Measurements from ENCODE around the gene PLCH1.

The PLCH1 gene

DNA sequence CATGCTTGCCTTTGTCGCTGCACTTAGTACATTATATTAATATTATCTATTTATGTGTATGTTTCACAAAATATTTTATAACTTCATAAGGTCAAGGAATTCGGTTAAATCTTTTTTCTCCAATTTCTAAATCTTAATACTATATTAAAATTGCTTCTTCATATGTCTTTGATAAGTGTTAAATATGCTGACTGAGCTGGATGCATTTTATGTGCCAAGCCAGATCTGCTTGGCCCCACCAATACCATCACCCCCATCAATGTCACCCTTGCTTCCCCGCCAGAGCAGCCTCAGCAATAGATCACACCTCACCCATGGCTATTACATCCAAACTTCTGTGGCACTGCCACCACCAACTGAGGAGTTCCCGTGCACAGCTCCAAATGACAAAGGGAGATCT, 287.3 kb downstream of the PLCH1 start:
- no peak for DNase-seq (ENCODE audit: low read depth)

DNA sequence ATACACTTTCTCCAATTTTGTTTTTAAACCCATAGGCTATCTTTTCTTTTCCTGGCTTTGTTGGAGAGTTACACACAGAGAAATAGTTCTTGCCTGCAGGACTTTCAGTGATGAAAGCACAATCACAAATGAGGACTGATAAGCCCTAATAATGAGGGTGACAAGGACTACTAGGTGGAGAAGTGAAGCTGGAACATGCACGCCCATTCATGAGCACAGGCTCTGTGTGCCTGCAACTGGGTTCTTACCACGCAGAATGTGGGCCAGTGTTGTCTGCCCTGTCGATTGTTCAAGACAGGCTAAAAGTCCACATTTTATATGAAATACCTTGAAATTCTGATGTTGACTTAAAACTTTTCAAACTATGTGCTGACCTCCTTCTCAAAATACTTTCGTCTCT, 289.1 kb downstream of the PLCH1 start:
- DNase-seq (ENCODE audit: low read depth): no peak

DNA sequence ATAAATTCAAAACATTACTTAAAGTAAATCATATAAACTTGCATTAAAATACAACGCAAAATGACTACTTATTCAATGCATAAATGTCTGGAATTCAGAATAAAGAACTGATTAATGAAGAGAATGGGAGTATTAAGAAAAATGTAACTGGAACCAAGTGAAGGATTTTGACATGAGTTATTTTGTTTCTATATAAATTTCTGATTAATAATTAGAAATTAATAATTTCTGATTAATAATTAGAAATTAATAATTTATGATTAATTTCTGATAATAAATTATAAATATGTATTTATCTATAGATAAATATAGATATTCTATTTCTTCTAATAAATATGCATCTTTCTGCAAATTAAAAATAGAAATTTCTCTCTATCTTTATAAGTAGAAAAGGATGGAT, 291.4 kb downstream of the PLCH1 start:
- no peak for DNase-seq (ENCODE audit: low read depth)

DNA sequence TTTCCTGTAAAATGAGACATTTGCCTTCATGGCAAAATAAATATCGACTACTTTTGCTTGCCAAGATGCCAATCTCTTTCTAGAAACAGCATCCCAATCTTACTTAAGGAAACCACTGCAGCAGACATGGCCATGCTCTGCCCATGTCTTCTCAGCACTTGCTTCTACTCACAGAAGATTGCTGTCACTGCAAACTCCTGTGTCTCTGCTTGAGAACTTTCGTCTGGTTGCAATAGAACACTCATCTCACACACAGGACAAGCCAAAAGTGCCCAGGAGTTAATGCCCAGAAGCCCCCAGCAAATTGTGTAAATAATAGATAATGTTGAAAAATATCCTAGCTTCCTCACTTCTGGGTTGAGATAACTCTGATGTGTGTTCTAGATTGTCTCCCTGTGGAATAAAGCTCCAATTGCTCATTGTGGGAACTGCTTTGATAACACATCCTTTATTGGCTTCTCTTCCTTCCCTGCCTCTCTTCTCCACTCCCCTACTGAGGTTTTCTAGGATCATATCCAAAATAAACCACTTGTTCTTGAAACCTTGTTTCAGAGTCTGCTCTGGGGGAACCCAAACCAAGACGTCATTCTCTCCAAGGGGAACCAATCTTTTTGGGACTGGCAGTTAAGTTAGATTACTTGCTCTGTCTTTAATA, 295.1 kb downstream of the PLCH1 start:
- no peak for DNase-seq (ENCODE audit: low read depth)

DNA sequence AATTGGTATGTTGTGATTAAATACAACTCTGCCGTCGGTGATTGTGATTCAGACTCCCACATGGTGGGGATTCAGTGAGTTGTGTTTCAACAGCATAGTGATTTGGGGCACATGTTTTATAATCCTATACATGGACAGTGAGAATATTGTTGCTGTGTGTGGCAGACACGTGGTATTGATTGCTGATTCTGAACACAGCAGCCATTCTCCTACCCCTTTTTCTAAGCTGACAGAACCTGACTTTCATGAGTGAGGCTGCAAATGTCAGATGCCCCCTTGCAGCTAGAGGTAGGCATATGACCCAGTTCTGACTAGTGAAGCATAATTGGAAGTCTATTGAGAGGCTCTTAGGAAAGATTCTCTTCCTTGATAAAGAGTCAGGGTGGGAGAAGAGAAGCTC, 296.3 kb downstream of the PLCH1 start:
- no peak for DNase-seq (ENCODE audit: low read depth)

DNA sequence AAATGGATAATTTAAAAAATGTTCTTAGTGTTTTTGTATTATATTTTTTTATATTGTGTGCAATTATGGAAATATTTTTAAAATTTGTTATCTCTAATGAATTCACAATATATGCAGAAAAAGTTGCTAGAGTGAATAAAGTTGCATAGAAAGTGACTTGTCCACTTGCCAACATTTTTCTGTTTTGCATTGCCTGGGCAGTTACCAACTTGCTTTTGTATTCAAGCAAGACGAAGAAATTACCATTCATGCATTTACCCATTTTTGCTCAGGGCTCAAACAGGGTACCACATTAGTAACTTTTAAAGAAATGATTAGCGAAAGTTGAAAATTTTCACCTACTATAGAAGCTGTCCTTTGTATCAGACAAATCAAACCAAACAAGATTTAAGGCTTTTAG, 298.5 kb downstream of the PLCH1 start:
- DNase-seq (ENCODE audit: low read depth): no peak

DNA sequence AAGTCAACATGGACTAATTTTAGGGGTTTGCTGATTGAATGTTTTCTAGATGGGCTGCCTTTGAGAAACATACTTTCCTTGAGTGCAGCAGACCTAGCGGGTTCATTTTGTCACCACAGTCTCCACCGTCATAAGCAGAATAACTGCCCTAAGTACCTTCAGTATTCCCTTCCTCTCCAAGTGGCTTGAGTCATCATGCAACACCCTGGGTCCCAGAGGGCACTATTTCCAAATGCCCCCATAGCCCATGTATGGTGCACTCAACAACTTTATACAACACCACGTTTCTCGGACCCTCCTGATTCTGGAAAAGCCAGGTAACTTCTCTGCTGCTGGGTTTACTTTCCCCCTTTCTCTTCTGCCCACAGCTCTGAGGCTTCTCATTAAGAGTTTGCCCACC, 300.1 kb downstream of the PLCH1 start:
- no peak for DNase-seq (ENCODE audit: low read depth)

DNA sequence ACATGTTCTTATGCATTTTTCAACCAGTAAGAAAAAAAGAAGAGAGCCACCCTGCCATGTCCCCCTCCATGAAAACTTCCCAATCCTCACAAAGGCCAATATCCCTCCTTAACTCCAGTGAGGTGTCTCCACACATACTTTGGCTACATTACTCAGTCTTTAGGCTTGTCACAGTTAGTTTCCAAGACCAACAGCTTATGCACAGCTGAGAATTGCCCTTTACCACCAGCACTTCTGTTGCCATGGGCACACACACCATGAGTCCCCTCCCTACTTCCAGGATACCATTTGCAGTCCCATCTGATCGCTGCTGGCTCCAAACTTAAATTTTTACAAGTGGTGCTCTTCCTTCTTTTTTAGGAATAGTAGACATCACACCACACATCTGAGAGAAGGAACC, 301.1 kb downstream of the PLCH1 start:
- DNase-seq (ENCODE audit: low read depth): no peak

DNA sequence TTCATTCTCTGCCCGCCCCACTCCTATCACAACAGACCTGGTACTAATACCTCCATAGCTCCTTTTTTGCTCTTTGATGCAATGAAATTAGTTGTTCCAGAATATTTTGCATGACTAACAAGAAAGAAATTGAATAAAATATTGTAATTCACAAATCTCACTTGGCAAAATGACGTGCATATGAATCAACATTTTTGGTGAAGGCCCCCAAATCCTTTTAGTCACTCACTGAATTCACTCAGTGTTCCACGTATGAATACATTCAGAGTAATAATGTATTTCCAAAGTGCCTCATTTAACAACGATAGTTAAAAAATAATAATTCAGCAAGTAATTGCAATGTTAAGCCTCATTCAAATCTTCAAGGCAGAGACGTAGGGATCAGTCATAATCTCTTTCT, 302.8 kb downstream of the PLCH1 start:
- no peak for DNase-seq (ENCODE audit: low read depth)

DNA sequence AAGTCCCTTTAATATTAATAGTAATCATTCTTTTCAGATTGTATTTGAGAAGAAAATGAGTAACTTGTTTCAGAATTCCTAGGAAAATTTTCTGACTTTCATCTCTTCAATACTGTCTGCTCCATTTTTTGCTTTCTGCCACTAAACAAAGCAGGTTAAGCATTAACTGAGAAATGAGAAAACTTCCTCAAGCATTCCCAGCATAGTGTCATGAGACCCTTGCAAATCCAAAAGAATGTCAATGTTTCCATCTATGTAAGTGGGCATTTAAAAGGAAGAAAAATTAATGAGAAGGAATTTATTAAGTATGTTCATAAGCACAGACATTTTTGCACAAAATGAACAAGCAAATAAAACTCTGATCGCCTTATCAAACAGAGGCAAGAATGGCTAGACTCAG, 303.4 kb downstream of the PLCH1 start:
- DNase-seq (ENCODE audit: low read depth): no peak

DNA sequence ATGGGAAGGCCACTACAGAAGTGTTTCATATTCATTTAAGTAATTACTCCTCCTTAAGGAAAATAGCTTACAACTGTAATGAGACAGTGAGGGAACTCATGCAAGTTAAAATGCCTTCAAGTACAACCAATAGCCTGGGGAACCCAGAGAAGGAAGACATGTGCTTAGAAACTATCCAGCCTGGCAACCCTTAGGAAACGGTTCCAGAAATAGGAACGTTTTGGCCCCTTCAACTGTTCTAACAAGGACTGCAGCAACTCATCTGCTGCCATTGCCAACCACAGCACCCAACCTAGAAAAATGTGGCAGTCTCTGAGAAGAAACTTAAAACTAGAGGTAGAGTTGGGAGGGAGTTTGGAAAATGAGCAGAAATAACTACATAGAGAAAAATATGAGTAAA, 303.8 kb downstream of the PLCH1 start:
- DNase-seq (ENCODE audit: low read depth): no peak

DNA sequence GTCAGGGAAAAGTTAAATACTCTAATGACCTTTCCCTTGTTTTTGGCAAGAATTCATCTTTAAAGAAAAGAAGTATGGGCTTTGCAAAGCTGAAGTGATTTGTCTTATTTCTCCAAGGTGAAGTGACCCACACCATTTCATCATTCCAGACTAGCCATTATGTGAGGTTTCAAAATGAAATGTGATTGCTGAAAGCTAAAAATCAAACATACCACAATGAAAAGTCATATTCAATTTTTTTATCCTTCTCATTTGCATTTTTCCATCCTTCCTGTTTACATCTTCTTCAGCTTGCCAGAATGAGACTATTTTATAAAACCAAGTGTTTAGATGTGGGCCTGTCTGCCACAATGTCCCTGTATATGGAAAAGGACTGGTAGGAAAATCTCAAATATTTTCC, 309.1 kb downstream of the PLCH1 start:
- no peak for DNase-seq (ENCODE audit: low read depth)

DNA sequence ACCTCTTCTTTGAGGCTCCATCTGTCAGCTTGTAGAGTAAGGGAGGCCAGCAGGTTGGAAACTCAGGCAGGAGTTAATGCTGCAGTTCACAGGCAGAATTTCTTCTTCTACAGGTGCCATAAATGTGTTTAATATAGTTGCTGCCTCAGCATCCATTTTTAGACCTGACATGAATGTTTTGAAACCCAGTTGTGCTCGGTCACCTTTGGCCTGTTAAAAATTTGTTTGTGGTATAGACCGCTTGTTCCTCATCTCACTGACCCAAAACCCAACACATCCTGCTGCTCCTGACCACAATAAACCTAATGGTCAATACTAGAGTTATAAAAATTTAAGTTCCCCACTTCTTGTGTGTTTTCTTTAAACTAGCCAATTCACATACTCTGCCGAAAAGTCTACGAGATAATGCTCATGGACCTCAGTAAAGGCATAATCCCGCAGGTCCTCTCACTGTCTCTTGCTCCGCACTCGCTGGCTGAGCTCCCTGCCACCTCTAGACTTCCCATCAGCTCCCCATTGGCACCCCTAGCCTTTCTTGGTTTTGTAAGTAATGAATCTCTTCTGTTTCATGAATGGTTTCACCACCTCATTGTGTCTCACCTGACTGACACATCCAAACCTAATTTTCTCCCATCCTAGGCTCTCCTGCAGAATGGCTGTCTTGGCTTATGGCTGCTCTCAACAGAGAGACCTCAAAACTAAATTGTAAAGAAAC, 312.9 kb downstream of the PLCH1 start:
- DNase-seq (ENCODE audit: low read depth): no peak

DNA sequence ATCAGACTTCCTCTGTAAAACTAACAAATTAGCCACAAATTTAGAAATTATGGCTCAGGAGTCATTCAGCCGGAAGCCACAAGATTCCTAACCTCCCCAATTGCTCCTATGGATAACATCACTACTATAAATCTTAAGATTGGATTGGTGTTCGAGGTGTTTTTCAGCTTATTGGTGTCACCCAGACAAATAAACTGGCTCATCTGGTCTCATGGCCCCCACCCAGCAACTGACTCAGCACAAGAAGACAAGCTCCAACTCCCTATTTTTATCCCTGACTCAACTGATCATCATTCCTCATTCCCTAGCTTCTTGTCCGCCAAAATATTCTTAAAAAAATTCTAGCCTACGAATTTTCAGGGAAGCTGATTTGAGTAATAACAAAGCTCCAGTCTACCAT, 316.3 kb downstream of the PLCH1 start:
- DNase-seq (ENCODE audit: low read depth): no peak

DNA sequence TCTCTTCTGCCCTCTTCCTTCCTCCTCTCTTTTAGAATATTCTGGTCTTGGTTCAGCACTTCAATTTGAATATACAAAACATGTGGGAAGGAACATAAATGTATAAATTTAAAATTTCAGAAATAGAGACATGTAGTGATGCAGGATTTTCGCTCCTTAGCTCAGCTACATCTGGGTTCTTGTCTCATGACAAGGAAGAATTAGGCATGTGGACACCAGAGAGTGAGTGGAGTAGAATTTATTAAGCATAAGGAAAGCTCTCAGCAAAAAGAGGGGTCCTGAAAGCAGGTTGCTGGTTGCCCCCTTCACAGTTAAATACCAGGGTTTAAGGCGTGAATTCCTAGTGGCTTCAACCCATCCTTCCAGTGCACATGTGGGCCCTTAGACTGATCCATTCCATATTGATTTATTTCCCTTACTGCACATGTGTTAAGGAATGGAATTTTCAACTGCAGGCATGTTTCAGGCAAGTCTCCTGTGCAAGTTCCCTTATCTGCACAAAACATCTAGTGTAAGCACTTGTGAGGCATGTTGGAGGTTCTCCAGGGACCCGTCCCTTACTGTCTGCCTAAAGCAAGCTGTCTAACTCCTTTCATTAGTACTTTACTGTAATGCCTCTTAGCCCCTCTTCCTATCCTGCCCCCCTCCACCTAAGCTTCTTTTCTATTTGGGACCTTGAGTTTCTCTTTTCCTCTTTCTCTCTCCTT, 318.2 kb downstream of the PLCH1 start:
- DNase-seq (ENCODE audit: low read depth): no peak

DNA sequence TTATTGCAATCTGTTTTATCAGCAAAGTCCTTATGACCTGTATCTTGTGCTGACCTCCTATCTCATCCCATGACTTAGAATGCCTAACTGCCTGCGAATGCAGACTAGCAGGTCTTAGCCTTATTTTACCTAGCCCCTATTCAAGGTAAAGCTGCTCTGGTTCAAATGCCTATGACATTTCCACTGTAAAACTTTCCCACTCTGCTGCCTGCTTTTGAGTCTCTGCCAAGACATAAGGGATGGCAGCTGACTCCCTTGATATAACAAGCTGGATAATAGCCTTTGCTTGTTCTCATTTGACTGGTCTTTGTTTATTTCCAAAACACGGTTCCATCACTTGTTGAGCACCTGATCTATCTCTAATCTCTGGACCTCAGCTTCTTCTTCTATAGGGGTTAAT, 319.5 kb downstream of the PLCH1 start:
- no peak for DNase-seq (ENCODE audit: low read depth)

DNA sequence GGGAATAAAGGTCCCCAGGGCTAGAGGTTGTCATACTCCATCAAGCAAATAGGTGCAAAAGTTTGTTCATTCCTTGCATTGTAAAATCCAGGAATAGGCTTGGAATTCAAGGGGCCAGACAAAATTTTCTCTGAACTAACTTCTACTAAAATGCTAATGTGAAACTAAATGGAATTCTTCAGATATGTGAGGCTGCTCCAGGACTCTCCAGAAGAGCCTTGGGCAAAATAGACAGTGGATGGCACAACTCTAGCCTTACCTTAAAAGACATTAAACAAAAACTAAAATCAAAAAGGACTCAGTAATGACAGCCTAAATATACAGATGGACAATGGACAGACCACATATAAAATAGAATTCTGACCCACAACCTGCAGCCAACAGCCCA, 320.6 kb downstream of the PLCH1 start:
- DNase-seq (ENCODE audit: low read depth): no peak

DNA sequence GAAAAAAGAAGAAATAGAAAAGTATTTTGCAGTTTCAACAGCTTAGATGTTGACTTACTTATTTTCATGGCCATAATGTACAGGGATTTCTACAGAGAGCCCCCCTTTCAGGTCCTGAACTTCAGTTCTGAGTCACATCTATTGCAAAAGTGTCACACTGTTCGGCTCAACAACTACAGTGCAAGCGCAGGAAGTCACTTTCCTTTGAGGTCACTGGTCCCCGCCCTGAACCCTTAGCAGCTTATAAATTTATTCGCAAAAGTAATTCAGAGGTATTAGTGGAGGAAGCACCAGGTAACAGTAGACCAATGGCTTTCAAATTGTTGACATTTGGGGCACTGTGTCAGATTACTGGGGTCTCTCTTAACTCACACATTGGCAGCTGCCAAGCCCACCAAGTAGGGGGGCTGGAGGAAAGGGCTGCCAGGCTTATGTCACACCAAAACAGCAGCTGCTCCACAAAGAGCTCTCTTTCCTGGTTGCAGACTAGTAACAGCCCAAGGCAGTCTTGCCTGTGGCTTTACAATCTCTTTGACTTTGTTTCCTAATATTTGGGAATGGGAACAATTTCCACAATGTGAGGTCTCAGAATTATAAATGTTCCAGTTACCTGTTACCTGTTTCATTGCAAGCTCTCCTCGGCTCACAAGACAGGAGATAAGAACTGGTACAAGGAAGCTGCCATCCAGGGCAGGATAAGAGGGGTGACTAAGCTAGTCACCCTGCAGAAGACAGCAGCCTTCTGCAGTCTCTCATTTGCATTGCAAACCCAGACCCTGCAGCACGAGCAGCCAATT, 321.1 kb downstream of the PLCH1 start:
- DNase-seq (ENCODE audit: low read depth): no peak

DNA sequence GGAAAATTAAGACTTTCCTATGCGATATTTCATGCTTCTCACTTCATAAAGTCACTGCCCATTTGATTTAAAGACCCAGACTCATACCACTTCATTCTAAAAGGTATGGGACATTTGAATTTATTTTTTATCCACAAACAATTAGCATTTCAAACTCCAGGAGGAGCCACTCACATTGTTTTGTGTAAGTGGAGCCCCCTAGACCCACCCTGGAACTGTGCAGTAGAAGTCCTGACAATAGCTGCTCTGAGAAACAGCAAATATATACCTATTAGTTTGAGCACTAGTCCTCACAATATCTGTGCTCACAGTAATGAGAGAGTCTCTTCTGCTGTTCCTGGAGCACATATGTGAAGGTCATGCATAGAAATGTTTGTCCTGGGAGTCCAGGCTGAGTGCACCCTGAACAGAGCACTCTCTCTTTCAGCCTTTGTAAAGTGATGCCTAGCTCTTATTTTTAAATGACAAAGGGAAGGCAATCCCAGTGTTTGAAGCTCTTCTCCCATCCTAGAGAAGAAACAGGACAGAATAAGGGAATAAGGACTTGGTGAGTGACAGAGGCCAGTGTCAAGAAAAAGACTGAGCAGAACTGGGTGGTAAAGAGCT, 323.9 kb downstream of the PLCH1 start:
- DNase-seq (ENCODE audit: low read depth): no peak

DNA sequence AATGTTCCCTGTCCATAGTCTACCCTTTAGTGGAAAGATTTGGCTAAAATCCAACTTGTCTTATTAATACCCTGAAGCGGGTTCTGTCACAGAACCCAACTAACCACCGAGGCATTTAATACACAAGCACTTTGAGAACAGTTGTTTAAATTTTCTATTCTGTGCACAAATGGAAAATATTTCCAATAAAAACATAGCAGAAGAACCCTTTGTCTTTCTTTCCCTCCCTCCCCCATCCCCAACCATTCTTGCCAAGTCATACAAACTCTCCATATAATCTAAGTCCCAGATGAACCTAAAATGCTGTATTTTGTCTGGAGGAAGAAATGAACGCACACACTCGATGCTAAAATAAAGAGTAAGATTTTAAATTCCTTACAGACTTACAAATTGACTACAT, 324.5 kb downstream of the PLCH1 start:
- DNase-seq (ENCODE audit: low read depth): no peak

DNA sequence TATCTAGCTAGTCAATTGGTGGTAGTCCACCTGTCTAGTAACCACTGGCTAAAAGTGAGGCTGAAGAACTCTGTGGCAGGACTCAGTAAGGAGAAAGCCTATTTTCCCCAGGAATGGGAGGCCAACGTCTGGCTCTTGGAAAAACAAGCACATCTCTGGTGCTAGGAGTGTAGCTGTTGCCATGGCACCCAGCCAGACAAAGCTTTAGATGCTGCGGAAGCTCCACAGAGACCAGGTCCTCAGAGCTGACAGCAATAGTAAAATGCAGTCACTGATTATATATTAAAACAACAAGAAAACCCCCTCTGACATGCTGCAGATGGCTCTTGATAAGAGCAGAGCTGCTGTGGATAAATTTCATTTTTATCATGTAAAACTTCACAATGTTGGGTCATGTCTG, 326.5 kb downstream of the PLCH1 start:
- no peak for DNase-seq (ENCODE audit: low read depth)

DNA sequence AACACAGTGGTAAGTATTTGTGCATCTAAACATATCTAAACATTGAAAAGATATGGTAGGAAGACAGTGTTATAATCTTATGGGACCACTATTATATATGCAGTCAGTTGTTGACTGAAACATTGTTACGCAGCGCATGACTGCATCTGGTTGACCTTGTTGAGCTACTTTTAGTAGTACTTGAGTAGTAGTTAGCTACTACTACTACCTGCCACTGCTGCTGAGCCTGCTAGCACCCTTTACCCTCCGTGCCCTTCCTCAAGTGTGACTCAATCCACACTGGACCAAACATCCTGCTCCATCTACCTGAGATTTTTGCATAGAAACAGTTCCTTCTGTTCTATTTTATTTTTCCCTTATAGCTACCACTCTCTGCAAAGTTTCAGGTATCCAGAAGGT, 327.8 kb downstream of the PLCH1 start:
- DNase-seq (ENCODE audit: low read depth): no peak

Data from activated T-cell treated with anti-CD3 and anti-CD28 coated beads for 48 hours (primary cell).